ENCODE measurements around the gene MEG3.
A peak's percentile ranks its signal among the peaks of the same experiment; 100 is the strongest.

- TF ChIP-seq, protein P1, sequence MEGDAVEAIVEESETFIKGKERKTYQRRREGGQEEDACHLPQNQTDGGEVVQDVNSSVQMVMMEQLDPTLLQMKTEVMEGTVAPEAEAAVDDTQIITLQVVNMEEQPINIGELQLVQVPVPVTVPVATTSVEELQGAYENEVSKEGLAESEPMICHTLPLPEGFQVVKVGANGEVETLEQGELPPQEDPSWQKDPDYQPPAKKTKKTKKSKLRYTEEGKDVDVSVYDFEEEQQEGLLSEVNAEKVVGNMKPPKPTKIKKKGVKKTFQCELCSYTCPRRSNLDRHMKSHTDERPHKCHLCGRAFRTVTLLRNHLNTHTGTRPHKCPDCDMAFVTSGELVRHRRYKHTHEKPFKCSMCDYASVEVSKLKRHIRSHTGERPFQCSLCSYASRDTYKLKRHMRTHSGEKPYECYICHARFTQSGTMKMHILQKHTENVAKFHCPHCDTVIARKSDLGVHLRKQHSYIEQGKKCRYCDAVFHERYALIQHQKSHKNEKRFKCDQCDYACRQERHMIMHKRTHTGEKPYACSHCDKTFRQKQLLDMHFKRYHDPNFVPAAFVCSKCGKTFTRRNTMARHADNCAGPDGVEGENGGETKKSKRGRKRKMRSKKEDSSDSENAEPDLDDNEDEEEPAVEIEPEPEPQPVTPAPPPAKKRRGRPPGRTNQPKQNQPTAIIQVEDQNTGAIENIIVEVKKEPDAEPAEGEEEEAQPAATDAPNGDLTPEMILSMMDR (IDR thresholded peaks at IDR 0.05; ENCODE audit: insufficient read depth, low read length, poor library complexity, severe bottlenecking), result peak; percentile 12
- TF ChIP-seq EZH2phosphoT487 (conservative IDR thresholded peaks at IDR 0.05; ENCODE audit: low read length), result no peak
Measured at GRCh38 chr14:100906420-100906819, 80.5 kb downstream of the MEG3 start.
